Hematopoietic multipotent progenitor cell treated with erythropoietin and hydrocortisone succinate and interleukin-3 and kit ligand, for 15 days (in vitro differentiated cells): ENCODE data around the gene TPCN2.
A peak's percentile ranks its signal among the peaks of the same experiment; 100 is the strongest.

Experiments used
- DNase-seq: peaks from one replicate; pipeline ENCODE4 v3.0.0-alpha.2; 2015; ENCODE audit warnings: low spot score

TPCN2 gene

GRCh38 chr11:69095300-69095699 is 46.6 kb downstream of the TPCN2 start:
- no peak for DNase-seq

GRCh38 chr11:69096473-69096872 is 47.7 kb downstream of the TPCN2 start:
- DNase-seq: no peak

GRCh38 chr11:69097263-69097662 is 48.5 kb downstream of the TPCN2 start:
- DNase-seq: no peak

GRCh38 chr11:69099180-69099579 is 50.4 kb downstream of the TPCN2 start:
- DNase-seq: no peak

GRCh38 chr11:69100454-69101114 is 51.9 kb downstream of the TPCN2 start:
- no peak for DNase-seq

GRCh38 chr11:69101115-69101791 is 52.5 kb downstream of the TPCN2 start:
- peak; percentile 42 for DNase-seq

- DNase-seq: no peak
Measured at GRCh38 chr11:69101792-69102695, 53.3 kb downstream of the TPCN2 start.

- no peak for DNase-seq
Measured at GRCh38 chr11:69102732-69103615, 54.2 kb downstream of the TPCN2 start.

GRCh38 chr11:69104212-69104855 is 55.6 kb downstream of the TPCN2 start:
- DNase-seq: no peak

GRCh38 chr11:69104856-69105395 is 56.2 kb downstream of the TPCN2 start:
- no peak for DNase-seq

- DNase-seq: no peak
Measured at GRCh38 chr11:69105461-69106030, 56.8 kb downstream of the TPCN2 start.

GRCh38 chr11:69106031-69106811 is 57.5 kb downstream of the TPCN2 start:
- no peak for DNase-seq

- no peak for DNase-seq
Measured at GRCh38 chr11:69107413-69107812, 58.7 kb downstream of the TPCN2 start.

- DNase-seq: no peak
Measured at GRCh38 chr11:69108030-69108429, 59.3 kb downstream of the TPCN2 start.

GRCh38 chr11:69108559-69108958 is 59.8 kb downstream of the TPCN2 start:
- DNase-seq: no peak

GRCh38 chr11:69109101-69109500 is 60.4 kb downstream of the TPCN2 start:
- no peak for DNase-seq

GRCh38 chr11:69110451-69110850 is 61.7 kb downstream of the TPCN2 start:
- DNase-seq: no peak

GRCh38 chr11:69111624-69112542 is 63.2 kb downstream of the TPCN2 start:
- no peak for DNase-seq

- no peak for DNase-seq
Measured at GRCh38 chr11:69113226-69113625, 64.5 kb downstream of the TPCN2 start.
